NCI-H774 (cell line): ENCODE results near the gene C2CD3.
"Not testable (repeated sequence)": the region's sequence is repeated elsewhere in the genome, so short reads cannot be mapped to it uniquely, and the experiment has no call there.

ENCODE experiments used
- DNase-seq: peaks from one replicate; lab custom pipeline; 2025; lab: John Stamatoyannopoulos, UW

C2CD3 gene

GRCh38 chr11:74069146-74070046 lies 101.4 kb downstream of the C2CD3 start:
- peak; percentile 30 for DNase-seq

- DNase-seq, result not testable (repeated sequence)
Measured at GRCh38 chr11:74066663-74067062, 104.1 kb downstream of the C2CD3 start.

- not testable (repeated sequence) for DNase-seq
Measured at GRCh38 chr11:74065534-74065933, 105.3 kb downstream of the C2CD3 start.

- DNase-seq, result not testable (repeated sequence)
Measured at GRCh38 chr11:74063628-74064027, 107.2 kb downstream of the C2CD3 start.

GRCh38 chr11:74061599-74061998 lies 109.2 kb downstream of the C2CD3 start:
- not testable (repeated sequence) for DNase-seq

GRCh38 chr11:74057249-74058151 lies 113.3 kb downstream of the C2CD3 start:
- no peak for DNase-seq

GRCh38 chr11:74055938-74056337 lies 114.9 kb downstream of the C2CD3 start:
- DNase-seq, result no peak

GRCh38 chr11:74050465-74050864 lies 120.3 kb downstream of the C2CD3 start:
- no peak for DNase-seq

- no peak for DNase-seq
Measured at GRCh38 chr11:74048993-74049392, 121.8 kb downstream of the C2CD3 start.

GRCh38 chr11:74044538-74044937 lies 126.3 kb downstream of the C2CD3 start:
- no peak for DNase-seq

GRCh38 chr11:74043450-74043849 lies 127.4 kb downstream of the C2CD3 start:
- DNase-seq, result no peak

- DNase-seq, result no peak
Measured at GRCh38 chr11:74037309-74037708, 133.5 kb downstream of the C2CD3 start.

GRCh38 chr11:74035264-74035663 lies 135.5 kb downstream of the C2CD3 start:
- no peak for DNase-seq

- DNase-seq, result no peak
Measured at GRCh38 chr11:74033046-74033445, 137.8 kb downstream of the C2CD3 start.

- no peak for DNase-seq
Measured at GRCh38 chr11:74030723-74031676, 139.8 kb downstream of the C2CD3 start.

GRCh38 chr11:74025467-74026166 lies 145.2 kb downstream of the C2CD3 start:
- DNase-seq, result no peak

- DNase-seq, result no peak
Measured at GRCh38 chr11:74024261-74025029, 146.4 kb downstream of the C2CD3 start.

GRCh38 chr11:74023276-74023675 lies 147.5 kb downstream of the C2CD3 start:
- DNase-seq, result no peak

GRCh38 chr11:74022546-74022945 lies 148.3 kb downstream of the C2CD3 start:
- DNase-seq, result no peak

GRCh38 chr11:74021998-74022397 lies 148.8 kb downstream of the C2CD3 start:
- DNase-seq, result no peak
